ENCODE data around the gene MTMR12.

DNA sequence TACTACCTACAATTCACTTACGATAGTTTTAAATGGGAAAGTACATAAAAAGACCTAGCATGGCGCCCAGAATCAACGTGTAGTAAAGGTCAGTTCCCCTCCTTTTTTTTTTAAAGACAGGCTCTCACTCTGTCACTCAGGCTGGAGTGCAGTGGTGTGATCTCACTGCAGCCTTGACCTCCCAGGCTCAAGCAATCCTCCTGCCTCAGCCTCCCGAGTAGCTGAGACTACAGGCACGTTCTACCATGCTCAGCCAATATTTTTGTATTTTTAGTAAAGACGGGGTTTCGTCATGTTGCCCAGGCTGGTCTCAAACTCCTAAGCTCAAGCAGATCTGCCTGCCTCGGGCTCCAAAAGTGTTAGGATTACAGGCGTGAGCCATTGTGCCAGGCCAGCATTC lies 40.7 kb upstream of the MTMR12 start:
- TF ChIP-seq POLR2A (IDR thresholded peaks at IDR 0.05) = no peak
- TF ChIP-seq, protein P1, sequence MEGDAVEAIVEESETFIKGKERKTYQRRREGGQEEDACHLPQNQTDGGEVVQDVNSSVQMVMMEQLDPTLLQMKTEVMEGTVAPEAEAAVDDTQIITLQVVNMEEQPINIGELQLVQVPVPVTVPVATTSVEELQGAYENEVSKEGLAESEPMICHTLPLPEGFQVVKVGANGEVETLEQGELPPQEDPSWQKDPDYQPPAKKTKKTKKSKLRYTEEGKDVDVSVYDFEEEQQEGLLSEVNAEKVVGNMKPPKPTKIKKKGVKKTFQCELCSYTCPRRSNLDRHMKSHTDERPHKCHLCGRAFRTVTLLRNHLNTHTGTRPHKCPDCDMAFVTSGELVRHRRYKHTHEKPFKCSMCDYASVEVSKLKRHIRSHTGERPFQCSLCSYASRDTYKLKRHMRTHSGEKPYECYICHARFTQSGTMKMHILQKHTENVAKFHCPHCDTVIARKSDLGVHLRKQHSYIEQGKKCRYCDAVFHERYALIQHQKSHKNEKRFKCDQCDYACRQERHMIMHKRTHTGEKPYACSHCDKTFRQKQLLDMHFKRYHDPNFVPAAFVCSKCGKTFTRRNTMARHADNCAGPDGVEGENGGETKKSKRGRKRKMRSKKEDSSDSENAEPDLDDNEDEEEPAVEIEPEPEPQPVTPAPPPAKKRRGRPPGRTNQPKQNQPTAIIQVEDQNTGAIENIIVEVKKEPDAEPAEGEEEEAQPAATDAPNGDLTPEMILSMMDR (IDR thresholded peaks at IDR 0.05 in 8 of 11, conservative IDR thresholded peaks at IDR 0.05 in 3 of 11) = no peak
